Measurements from ENCODE around the gene SH3RF1. TPM values are rescaled to one million over a fixed set of nuclear protein-coding genes. Genes with fewer than 3 reads are reported as not detected.
"Not testable (repeated sequence)": the region's sequence is repeated elsewhere in the genome, so short reads cannot be mapped to it uniquely, and the experiment has no call there.

The SH3RF1 gene
- total RNA-seq, 1 donor from 2014 or later: 20.4 TPM

DNA sequence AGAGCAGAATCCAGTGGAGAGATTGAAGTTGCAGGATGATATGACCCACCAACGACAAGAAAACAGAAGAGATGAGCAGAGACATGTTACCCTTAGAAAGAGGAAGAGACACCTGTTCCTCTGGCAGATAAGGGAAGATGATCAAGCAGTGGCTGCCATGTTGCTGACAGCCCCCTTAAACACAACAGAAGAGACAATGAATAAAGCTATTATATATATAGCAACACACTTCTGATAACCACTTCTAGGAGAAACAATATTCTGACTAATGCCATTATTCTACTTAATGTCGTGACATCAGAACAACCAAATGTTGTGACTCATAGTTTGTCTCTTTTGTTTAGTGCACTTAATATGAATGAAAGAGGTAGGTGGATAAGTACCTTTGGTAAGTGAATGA, 44.9 kb downstream of the SH3RF1 start:
- no peak for DNase-seq

DNA sequence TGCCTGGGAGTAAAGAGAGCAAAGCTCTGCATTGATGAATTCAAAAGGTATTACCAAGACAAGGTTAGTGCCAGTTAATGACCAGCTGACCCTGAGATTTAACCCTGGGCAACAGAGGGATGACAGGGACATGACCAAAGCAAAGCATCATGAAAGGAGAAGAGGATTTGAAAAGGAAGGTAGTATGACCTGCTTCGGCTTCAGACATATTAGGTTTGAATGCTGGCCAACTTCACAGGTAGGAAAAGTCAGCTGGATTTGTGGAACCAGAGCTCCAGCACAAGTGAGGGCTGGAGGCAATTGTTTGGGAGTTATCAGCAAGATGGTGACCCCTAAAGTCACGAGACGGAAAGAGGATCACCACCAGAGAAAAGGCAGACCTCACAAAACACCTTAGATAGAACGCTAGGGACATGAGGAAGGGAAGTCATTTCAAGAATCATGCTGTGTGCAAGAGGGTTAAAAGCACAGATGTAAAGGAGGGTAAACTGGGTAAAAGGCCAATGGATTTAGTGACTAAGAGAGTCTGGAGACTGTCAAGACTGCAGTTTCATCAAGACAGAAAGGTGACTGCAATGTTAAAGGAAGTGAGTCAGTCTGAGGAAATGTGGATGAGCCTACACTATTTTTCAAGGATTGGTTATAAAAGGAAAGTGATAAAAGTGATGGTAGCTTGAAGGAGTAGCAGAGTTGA, 45.6 kb downstream of the SH3RF1 start:
- DNase-seq: no peak

DNA sequence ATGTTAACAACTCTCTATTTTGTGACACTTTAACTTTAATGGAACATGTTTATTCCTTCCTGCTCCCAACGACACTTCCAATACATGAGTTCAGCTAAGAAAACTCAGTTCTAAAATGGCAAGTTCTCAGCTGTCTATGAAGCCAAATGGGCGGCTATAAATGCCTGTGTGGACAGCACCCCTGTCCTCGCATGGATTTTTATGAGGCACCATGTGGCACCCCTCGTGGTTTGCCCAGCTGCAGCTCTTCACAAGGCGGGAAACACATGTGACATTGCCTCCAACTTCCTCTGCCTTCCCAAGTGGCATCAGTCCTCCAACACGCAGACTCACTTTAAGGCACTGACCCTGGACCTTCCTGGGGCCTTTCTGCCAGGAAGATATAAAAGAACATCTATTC, 48.0 kb downstream of the SH3RF1 start:
- no peak for DNase-seq

DNA sequence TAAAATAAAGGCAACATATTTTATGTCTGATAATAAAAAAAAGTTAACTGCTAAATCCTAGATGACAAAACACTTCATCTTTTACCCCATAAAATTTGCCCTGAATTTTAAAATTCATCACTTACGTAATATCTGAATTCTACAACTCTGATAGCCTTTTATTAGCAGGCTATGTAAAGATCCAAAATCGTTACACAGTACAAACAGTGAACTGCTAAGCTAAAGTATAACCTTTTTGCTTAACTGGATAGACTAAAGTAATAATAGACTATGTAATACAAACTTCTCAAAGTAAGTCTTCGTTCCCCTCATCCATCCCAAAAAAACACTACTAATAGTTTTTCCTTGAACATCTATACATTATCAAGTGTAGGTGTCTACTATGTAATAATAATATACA, 49.1 kb downstream of the SH3RF1 start:
- no peak for DNase-seq

DNA sequence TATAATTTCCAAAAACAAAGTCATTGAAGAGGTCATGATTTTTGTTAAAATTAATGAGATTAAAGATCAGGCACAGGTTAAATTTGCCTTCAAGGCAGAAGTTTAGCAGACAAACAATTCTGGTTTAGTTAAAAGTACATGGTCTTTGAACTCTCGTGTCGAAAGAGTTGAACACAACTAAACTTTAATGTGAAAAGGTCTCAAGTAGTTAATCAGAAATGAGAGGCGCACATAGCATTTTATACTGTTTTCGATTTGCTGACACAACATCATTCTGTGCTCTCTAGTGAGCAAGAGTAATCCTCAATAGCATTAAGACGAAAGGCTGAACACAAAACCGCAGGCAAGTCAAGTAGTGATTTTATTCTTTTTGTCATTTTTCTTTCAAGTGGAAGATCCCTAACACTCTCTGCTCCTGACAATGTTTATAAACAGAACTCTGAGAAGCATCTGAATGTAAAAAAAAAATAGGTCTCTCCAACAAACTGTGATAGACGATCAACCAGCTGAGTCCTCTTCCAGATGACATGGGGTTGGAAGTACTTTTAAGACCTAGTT, 49.8 kb downstream of the SH3RF1 start:
- DNase-seq: no peak

DNA sequence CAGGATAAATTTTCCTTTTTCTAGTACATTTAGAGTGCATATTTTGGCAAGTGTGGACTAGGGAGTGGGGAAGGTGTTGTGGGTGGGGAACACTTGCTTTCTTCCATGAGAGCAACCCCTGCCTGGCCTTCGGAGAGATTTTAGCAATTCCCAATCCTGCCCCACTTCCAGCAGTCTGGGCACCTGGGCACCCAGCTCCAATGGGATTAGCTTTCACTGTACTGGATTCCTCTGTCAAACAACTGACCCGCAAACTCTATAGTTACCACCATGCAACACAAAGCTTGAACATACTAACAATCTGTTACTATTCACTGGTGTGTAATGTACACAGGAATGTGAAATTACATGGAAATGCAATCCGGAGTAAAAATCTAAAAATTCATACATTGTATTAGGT, 50.3 kb downstream of the SH3RF1 start:
- DNase-seq: no peak

DNA sequence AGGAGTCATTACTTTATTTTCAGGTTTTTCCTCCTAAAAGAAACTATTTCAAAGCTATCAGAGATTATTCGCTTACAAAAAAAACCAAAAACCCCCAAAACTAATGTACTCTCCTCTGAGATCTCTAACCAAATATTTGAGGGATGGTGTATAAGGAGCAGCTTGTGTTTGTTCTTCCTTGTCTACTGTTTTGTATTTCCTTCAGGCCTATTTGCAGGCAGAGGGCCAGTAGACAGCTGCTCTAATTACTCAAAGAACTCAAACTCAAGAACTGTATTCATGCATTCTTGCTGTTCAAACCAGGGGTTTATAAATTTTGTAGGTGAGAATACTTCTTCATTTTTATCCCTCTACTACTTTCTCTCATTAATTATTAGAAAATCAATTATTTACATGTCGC, 51.3 kb downstream of the SH3RF1 start:
- DNase-seq: no peak

DNA sequence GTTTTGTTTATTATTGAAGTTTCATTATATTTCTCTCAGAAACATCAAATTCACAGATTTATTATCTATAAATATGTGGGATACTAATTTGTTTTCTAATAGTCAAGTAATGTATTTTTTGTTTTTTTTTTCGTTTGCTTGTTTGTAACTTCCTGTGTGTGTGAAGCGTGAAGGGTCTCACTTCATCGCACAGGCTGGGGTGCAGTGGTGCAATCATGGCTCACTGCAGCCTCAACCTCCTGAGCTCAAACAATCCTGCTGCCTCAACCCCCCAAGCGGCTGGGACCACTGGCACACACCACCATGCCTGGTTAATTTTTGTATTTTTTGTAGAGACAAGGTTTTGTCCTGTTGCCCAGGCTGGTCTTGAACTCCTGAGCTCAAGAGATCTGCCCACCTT, 55.1 kb downstream of the SH3RF1 start:
- DNase-seq: no peak

DNA sequence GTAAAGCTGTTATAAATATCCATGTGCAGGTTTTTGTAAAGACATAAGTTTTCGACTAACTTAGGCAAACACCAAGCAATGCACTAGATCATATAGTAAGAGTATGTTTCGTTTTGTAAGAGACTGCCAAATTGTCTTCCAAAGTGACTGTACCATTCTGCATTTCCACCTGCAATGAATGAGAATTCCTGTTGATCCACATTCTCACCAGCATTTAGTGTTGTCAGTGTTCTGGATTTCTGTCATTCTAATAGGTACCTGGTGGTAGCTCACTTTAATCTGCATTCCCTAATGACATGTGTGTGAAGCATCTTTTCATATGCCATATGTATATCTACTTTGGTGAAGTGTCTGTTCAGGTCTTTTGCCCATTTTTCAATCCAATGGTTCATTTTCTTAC, 57.8 kb downstream of the SH3RF1 start:
- DNase-seq: no peak

DNA sequence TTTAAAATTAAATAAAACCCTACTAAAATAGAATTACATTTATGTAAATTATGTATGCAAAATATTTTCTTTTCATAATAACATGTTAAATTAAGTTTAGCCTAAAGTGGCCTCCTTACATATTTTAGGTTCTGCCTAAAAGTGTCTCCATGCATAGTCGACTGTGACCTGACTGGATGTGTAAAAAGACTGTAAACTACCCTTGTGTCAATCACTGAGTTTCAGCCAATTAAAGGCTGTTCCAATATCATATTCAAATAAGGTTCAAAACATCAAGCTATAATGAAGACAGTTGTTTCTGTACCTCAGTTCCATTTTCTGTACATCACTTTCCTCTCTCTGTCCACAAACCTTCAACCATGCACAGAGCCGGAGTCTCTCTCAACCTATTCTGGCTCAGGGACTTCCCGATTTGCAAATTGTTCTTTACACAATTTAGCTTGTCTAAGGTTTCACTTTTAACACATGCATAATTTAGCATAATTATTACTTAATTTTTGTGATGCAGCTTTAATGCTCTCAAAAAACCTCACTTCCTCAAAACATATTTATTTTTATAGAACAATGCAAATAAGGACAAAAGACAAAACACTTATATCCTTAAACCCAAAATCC, 60.1 kb downstream of the SH3RF1 start:
- no peak for DNase-seq

DNA sequence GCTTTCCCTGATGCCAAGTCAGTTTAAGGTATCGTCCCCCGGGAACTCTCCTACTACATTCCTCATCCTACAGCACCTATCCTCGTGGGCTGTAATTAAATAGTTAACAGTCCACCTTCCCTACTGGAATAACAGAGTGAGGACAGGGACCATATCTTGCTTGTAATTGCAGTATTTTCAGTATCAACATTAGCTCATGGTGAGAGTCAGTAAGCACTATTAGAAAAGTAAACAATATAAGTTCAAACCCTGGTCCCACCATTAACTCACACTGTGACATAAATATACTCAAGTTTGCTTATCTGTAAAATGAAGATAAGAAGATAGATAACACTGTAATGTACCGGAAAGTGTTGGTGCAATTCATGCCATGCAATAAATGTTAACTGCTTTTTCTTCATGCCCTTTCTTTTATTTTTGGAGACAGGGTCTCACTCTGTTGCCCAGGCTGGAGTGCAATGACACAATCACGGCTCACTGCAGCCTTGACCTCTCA, 61.3 kb downstream of the SH3RF1 start:
- DNase-seq: no peak

DNA sequence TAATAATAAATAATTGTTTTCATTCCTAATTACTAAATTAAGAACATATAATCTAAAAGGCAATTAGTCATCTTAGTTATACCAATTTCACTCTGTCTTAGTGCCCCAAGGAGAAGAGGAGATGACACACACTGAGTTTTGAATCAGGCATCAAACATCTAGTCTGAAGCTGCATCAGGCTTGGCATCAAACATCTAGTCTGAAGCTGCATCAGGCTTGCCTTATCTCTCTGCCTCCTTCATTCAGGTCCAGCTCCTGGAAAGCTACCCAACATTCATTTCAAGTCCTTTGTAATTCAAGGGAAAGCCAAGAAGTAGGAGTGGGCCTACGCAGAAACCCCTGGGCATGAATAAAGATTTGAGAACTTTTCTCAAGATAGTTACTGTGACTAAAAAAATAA, 62.2 kb downstream of the SH3RF1 start:
- no peak for DNase-seq

DNA sequence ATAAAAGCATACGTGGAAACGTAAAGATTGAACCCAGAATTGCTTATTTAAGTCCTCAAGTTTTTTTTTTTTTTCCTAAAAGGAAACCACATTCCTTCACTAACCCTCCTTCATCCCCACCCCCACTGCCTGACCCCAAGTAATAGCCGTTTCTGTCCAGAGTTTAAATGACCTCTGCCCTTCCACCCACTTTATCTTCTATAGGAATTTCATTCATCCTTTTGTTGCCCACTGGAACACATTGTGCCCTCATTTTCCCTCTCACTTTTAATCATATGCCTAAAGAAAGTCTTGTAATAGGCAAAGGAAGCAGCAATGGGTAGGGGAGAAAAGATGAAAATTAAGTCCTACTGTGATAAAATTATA, 62.7 kb downstream of the SH3RF1 start:
- no peak for DNase-seq

DNA sequence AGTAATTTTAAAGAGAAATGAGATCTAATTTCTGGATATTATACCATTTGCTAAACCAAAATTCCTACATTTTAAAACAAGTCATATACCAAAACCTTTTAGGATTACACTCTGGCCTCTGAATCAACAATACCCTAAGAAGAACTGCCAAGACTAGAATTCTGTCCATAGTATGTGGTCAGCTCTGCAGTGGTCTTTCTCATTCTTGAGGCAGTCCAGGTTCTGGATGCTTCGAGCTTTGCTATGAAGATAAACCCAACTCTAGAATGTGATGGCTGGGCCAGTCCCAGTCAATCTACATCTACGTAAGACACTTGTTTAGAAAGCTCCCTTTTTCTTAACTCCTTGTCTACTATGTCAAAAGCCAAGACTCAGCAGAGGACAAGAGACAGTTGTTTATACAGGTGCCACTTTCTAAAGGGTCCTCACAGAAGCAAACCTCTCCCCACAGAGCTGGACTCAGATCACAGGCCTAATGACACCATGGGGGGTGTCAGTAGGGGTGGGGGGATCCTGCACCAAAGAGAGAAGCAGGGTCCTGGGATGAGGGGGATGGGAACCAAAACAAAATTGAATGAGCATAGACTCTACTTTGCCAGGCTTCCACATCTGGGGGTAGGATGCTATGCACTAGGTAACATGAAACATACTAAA, 63.2 kb downstream of the SH3RF1 start:
- DNase-seq: no peak

DNA sequence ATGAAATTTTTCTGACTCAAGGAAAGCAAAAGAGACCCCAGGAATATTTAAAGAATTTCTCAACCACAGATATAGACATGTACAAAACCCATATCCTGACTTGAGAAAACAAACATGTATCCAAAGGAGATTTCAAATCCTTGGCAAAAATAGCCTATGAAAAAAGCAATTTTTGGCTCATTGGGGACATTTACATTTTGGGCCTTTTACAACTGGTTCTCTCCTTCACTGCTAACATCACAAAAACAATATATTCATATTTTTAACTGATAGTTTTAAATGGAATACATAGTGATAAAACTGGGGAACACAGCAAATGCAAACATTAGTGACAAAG, 65.0 kb downstream of the SH3RF1 start:
- DNase-seq: no peak

DNA sequence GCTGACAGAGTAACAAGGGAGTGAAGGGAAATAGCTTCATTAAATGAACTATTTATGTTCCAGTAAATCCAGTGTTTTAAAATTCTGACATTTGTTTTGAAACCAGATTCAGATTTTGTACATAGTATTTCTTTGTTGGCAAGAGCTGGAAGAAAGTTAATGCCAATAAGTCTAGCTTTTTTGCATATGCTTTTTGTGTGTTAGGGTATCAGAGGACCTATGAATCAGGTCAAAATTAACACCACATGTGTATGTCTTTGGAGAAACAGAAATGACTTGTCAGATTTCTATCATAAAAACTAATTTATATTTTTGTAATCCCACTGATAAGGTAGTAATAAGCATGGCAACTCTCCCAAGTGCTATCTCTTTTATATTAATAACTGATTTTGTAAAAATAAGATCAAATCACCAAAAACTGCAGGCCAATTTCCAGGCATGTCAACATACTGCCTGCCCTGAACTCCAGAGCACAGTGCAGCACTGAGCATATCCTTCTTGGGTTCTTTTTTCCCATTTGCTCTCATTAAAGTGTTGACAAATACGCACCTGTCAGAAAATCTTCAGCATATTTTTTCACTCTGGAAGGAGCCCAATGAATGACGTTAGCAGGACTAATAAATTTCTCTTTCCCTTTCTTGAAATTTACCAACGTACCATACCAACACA, 65.5 kb downstream of the SH3RF1 start:
- peak; percentile 70 for DNase-seq

DNA sequence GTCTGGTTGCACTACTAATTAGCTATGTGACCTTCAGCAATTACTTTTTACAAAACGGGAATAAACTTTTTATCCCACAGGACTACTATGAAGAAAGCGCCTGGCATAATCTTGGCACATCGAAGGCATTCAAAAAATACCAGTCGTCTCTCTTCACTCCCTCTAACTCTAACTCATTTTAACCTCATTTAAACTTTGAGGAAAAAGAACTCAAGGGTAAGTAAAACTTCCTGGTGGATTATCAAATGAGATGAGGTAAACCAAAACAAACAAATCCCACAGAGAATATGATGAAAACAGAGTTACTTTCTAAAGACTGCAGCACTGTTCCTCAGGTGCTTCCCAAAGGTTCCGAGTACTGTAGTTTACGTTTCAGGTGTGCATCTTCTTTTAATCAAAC, 66.9 kb downstream of the SH3RF1 start:
- DNase-seq: no peak

DNA sequence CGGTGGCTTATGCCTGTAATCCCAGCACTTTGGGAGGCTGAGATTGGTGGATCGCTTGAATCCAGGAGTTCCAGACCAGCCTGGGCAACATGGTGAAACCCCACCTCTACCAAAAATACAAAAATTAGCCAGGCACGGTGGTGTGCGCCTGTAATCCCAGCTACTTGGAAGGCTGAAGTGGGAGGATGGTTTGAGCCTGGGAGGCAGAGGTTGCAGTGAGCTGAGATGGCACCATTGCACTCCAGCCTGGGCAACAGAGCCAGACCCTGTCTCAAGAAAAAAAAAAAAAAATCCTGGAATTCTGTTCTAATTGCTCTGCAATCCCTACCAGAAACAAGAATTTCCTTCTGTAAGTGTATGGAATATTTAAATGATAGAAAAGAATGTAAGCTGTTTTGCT, 67.5 kb downstream of the SH3RF1 start:
- DNase-seq: not testable (repeated sequence)

DNA sequence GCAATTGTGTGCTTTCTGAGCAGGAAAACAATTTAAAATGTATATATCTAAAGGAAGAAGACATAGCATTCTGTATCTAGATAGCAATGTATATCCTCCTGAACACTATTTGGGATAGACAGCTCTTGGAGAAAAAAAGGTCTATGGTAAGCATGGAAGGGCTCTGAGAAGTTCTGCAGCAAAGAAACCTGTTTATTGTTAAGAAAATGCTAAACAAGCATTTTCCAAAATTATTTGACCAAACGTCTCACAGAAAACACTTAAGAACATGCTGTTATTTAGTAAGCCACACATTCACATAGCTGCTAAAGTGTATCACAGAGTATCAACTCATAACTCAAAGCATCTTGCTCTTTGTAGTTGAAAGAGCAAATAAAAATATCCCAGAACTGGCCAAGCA, 67.9 kb downstream of the SH3RF1 start:
- no peak for DNase-seq

DNA sequence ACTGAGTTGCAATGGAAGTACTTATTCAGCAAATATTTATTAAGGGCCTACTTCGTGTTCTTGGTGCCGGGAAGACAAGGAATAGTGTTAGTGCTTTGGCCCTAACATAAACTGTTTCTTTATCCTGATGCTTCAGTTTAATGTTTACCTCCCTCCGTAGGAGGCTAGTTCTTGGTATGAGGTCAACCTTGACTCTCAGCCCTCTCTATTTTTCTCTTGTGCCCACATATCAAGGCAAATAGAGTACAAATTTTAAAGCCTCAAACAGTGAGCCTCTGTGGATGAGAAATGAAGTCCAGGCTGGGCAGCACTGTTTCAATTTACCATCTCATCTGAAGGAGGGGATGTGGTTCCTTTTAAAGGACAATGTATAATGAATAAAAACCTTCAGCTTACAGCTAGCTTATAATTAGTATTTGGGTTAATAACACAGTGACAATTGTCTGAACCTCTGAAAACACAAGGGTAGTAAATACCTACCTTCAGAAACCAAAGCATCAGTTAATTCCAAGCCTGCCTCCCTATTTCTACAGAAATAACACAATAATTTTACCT, 68.5 kb downstream of the SH3RF1 start:
- DNase-seq: no peak

DNA sequence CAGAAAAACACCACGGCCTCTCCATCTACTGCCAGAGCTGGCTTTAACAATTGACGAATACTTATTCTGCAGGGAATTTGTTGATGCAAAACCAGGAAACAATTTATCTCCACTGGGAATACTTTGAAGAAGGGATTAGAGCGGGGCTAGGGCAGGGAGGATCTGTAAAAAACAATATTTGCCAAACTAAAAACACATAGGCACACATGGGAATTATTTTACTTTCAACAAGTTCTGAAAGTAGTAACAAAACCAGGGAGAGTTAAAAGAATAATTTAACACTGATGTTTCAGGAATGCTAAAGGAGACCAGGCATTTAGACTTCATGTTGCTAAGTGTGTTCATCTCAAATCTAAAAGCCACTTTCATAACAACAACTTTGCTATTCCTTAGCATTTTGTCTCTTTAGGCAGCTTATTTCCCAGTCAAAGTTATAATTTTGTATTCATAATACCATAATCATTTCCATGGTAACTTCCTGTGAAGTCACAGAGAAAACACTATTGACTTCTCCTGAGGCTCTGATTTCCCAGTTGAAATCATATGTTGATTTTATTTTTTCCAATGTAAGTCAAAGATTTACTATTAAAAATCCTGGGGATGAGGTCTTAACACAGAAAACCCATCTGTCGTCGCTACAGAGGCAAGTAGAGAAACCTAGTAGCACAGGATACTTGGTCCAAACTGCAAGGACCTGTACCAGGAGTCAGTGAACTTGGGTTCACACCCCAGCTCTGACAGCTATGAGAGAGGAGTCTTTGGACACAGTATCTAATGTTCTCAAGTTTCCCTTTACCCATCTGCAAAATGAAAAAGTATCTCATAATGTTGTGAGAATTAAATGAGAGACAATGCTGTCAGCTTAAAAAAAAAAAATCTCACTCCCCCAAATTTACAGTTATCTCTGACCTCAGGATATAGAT, 69.3 kb downstream of the SH3RF1 start:
- peak; percentile 64 for DNase-seq
